CD4-positive, alpha-beta T cell treated with Interleukin-21 for 1 hour (primary cell): ENCODE results near the gene HSD17B7.
A peak's percentile ranks its signal among the peaks of the same experiment; 100 is the strongest.
"Not testable (repeated sequence)": the region's sequence is repeated elsewhere in the genome, so short reads cannot be mapped to it uniquely, and the experiment has no call there.

Experiments
- DNase-seq: peaks from one replicate; pipeline ENCODE4 v3.0.0-alpha.2; 2020

HSD17B7 gene

DNA sequence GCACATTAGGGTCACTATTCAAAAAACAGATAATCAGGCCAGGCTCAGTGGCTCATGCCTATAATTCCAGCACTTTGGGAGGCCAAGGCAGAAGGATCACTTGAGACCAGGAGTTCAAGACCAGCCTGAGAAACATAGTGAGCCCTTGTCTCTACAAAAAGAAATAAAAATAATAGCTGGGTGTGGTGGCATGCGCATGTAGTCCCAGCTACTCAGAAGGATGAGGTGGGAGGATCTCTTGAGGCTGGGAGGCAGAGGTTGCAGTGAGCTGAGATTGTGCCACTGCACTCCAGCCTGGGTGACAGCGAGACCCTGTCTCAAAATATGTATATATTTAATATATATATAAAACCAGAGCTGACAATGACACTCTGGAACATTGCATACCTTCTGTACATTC lies 21.9 kb downstream of the HSD17B7 start:
- DNase-seq: not testable (repeated sequence)

GRCh38 chr1:162818136-162818535 lies 27.6 kb downstream of the HSD17B7 start:
- DNase-seq: not testable (repeated sequence)

DNA sequence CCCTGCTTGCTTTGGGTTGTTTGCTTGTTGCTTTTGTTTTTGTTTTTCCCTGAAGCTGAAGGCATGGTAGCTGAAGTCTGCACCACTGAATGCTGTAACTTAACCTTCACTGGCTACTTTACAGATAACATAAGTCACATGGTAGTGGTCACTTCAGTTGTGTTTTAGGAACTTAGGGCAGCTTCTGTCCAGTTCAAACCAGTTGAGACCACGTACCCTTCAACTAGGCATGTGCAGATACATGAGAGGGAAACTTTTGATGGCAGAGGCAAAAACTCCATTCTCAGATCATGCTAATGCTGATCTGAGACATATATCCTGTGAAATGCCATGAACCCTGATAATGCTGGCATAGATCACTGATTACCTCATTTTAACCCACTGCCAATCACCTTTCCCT lies 28.2 kb downstream of the HSD17B7 start:
- DNase-seq: not testable (repeated sequence)

GRCh38 chr1:162822391-162823200 lies 32.1 kb downstream of the HSD17B7 start:
- DNase-seq: no peak

DNA sequence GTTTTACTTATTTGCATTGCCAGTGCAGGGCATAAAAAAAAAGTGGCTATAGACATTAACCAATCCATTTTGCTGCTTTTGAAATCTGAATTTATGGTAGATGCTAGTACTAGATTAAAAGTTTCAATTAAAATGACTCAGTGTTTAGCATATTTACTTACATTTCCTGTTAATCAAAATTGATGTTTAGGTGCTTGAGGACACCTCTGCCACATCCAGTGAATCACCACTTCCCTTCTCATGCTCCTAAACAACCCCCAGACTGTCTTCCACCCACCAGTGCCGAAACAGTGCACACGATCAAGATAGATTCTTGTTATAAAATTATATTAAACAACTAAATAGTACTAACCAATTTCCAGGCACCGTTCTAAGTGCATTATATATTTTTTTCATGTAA lies 32.7 kb downstream of the HSD17B7 start:
- DNase-seq: peak; percentile 2

DNA sequence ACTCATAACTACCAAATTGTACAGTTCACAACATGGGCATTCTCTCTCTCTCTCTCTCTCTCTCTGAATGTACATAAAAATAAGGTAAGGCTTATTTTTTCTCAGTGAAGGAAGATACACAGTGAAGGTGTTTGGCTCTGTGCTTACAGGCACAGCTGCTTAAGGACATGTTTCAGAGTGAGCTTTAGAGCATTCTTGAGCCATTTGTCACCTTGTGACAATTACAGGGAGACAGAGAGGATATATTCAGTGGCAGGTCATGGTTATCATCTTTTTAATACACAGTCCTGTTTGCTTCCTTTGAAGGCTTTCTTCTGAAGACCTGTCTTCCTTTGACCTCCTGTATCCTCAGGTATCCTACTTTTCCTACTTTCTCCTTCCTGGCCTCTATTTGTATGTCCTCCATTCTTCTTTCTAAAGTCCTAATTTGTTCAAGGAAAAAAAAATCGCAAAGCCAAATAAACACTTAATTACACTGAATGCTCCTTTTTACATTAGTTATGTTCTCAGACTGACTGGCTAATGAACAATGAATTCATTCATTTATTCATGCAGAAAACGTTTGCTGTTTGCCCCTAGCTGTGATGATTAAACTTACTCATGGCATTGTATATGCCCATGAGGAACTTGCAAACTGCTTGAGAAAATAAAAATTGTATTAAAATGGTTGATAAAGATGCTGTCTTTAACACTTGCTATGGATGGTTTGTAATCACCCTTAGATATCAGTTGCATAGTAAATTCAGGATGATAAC lies 33.4 kb downstream of the HSD17B7 start:
- DNase-seq: no peak

GRCh38 chr1:162829268-162829667 lies 38.8 kb downstream of the HSD17B7 start:
- no peak for DNase-seq

GRCh38 chr1:162832470-162832869 lies 42.0 kb downstream of the HSD17B7 start:
- DNase-seq: no peak

DNA sequence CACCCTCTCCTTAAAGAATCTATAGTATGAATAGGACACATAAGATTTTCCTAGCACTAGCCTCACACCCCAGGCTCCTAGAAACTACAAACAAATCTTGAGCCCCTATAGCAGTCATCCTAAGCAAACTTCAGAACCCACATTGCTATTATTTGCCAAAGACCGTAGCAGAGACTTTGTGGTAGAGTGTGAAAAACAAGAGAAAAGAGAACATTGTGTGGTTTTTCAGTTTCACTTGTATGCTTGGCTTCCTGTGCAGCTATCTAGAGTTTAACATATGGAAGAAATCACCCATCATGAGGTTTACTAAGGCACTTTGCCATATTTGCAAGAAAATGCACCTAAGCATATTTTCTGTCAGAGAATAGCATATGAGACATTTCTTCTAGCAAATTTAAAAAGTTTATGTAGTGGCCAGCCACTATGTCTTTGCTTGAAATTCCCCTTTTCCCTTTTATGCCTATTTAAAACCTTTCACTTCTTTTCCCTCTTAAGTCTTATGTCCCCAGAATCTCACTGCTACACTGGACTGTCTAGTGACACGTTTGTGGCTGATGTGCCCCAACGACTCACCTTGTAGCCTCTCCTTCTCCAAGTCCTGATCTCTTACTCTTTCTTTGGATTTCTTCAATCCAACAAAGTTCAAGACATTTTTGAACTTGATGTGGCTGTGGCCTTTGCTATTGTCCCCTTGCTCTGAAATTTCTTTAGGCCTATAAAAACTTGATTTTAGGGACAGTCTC lies 44.8 kb downstream of the HSD17B7 start:
- no peak for DNase-seq

- DNase-seq: no peak
These were observed 48.4 kb downstream of the HSD17B7 start for GRCh38 chr1:162838863-162839262.

DNA sequence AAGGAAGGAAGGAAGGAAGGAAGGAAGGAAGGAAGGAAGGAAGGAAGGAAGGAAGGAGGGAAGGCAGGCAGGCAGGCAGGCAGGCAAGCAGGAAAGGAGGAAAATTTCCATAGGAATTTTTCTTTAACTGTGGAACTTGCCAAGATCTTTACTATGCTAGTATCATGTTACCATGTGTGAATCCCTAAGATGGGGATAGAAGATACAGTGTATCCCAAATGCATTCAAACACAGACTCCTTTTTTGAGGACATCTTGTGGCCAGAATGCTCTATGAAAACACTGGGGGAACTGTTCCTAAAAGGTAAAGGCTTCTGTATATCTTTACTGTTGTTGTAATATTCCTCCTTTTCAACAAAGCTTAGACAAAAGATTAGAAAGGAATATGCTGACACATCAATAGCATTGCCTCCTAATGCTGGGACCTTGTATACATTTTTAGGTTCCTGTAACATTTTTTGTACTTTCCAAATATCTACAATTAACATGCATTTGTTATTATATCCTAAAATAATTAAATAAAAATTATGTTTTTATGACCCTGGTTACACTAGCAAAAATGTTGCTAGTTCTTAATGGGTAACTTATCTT lies 49.8 kb downstream of the HSD17B7 start:
- no peak for DNase-seq

DNA sequence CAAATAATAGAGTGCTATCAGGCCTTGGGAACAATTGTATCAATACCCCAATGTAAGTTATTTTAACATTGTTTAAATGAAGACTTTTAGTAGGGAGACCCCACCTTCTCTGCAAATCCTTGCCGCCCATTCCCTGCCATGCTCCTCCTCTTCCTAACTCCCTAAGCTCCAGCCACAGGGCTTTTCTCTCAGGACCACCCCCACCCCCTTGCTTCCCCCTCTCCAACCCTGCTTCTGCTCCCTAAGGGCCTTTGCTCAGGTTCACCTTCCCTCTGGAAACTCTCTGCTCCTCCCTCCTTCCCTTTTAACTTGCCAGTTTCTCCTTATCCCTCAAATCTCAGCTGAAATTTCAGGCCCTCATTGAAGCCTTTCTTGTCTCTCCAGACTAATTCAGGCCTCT lies 53.7 kb downstream of the HSD17B7 start:
- DNase-seq: no peak

DNA sequence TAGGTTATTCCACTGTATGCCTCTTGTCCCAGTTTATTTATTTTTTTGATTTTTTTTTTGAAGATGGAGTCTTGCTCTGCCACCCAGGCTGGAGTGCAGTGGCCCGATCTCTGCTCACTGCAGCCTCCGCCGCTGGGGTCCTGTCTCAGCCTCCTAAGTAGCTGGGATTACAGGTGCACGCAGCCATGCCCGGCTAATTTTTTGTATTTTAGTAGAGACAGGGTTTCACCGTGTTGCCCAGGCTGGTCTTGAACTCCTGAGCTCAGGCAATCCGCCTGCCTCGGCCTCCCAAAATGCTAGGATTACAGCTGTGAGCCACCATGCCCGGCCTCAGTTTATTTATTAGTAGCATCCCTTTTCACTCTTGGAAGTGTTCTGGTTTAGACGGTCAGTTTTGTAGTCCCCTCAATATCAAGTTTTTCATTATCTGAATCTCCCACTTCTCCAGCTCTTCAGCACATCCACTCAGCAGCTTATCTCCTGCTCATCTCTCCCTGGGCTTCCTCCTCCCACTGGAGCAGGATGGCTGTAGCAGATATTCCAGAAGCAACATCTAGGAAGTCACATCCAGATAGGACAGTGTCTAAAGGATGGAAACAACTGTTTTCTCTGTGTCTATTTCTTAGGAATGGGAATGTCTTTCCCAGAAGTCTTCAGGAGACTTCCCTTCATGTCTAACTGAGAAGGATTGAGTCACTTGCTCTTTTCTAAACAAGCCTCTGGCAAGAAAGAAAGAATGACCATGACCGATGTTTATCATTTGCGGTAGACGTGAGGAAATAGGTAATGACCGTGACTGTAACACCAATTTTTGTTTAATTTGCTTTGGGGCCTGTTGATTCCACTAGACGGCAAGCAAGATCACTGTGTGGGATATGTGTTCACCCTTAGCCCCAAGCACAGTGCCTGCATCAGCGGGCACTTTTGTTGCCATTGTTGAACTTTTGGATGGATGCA lies 56.0 kb downstream of the HSD17B7 start:
- DNase-seq: no peak

GRCh38 chr1:162847839-162848453 lies 57.4 kb downstream of the HSD17B7 start:
- peak; percentile 74 for DNase-seq

DNA sequence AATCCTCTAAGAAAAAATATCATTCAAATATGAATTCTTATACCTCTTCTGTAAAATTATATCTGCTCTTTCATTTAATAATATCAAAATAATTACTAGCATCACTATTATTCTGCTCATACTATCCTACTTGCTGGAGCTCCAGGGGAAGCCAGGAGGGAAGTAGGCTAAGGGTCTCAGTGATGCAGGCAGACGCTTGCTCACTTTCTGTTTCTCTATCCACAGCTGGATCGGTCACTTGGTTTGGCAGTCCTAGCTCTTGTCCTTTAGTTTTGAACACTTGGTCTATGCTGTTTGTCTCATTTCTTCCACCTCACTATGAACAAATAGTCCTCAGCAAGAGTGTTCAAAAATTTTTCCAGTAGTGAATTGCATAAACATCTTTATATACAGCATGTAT lies 59.2 kb downstream of the HSD17B7 start:
- no peak for DNase-seq

DNA sequence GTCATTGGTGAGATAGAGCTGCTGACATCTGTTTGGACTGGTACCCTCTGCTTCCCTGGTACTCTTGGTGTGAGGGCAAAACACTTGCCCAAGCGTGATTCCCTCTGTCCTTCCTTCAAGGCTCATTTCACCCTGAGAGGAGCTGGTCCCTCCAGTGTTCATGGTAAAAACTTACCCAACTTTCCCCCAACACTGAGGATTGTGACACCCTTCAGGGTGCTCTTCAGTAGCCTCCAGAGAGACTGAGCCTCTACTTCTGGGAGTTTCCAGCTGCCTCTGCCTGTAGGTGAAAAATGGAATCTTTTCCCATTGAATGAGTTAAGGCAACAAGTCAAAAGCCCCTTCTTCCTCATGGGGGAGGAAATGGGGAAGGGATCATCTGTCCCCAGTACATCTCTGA lies 60.8 kb downstream of the HSD17B7 start:
- no peak for DNase-seq

DNA sequence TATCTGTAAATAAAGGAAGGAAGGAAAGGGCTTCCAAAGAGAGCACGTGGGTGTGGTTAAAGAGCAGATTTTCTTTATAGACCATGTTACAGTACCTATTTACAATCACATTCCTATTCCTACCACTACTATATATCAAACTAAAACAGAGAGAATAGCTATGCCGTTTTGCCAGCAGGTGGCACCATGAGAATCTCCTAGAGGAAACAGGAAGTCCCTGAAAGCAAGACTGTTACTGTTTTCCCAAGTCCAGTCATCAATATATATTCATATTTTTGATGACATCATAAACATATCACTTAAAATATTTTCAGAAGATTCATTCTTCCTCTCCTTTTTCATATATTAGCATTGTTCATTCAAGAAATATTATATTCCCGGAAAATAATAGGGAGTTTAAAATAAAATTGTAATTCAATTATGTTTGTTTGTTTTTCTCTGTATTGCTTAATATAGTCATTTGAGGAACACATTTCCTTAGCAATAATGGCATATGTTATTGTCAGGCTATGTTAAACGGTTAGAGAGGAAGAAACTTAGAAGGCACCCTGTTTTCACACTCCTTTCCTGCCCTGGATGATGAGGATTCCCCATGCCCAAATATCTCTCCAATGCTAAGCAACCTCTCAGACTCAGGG lies 63.9 kb downstream of the HSD17B7 start:
- DNase-seq: peak; percentile 54

- no peak for DNase-seq
These were observed 65.1 kb downstream of the HSD17B7 start for GRCh38 chr1:162855461-162856150.

DNA sequence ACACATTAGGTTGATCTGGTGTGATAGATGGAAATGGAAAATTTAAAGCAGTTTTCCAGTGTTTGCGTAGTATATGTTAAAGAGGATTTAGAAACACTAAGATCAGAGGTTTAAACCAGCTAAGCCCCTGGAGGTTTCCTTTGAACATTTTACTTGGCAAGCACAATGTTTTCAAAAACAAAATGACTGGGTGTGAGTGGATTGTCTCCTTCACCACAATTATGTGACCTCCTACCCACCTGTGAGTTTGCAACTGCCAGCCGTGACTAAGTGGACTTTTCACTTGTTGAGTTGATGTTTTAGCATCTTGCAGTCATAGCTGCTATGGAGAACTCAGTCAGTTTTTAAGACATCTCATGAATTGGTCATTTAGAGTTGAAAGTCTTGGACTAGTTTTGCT lies 65.8 kb downstream of the HSD17B7 start:
- no peak for DNase-seq

- DNase-seq: no peak
These were observed 67.3 kb downstream of the HSD17B7 start for GRCh38 chr1:162857850-162858249.
